ENCODE measurements around the gene CAND2.
A peak's percentile ranks its signal among the peaks of the same experiment; 100 is the strongest.

GRCh38 chr3:12782172-12782815 is 14.2 kb upstream of the CAND2 start:
- TF ChIP-seq RAD21 (IDR thresholded peaks at IDR 0.05) (no peak), REST (IDR thresholded peaks at IDR 0.05) (no peak), CTCF (IDR thresholded peaks at IDR 0.05; ENCODE audit: low read depth, low read length, missing input control) (no peak), MAX (IDR thresholded peaks at IDR 0.05) (no peak), NR2F2 (IDR thresholded peaks at IDR 0.05) (no peak), ATF3 (IDR thresholded peaks at IDR 0.05) (no peak), TAF1 (conservative IDR thresholded peaks at IDR 0.05) (no peak), YY1 (IDR thresholded peaks at IDR 0.05) (peak; percentile 93), SP1 (IDR thresholded peaks at IDR 0.05) (peak; percentile 61), JUND (IDR thresholded peaks at IDR 0.05) (no peak), GABPA (IDR thresholded peaks at IDR 0.05 in 1 of 2, conservative IDR thresholded peaks at IDR 0.05 in 1 of 2) (no peak)

Measured in liver (tissue), 3 donors.